Right lobe of liver (tissue), 6 donors: ENCODE results near the gene ANKRD13A. TPM values are rescaled to one million over a fixed set of nuclear protein-coding genes. Genes with fewer than 3 reads are reported as not detected.
A peak's percentile ranks its signal among the peaks of the same experiment; 100 is the strongest.

ENCODE experiments used
- ATAC-seq, 4 donors: fragments of 200-7000 bp; cut with Tn5 transposase; one replicate each; pipeline ENCODE4 v1.9.1; 2020; ENCODE audit warnings: mild to moderate bottlenecking in 4 of 4, moderate library complexity in 4 of 4
- DNase-seq, 3 donors: peaks; one replicate each; pipeline ENCODE4 v3.0.0-alpha.2; 2020
- H3K27ac ChIP-seq, 3 donors: fragments of 200-600 bp; one replicate each; pipeline ENCODE4 v1.8.0; 2022
- H3K27me3 ChIP-seq, 2 donors: fragments of 200-600 bp; one replicate each; pipeline ENCODE4 v1.8.0; 2022
- H3K36me3 ChIP-seq, 4 donors: fragments of 200-600 bp; sonication (generic) in 1 of 4; one replicate each; pipeline versions ENCODE4 v1.5.1 to v1.8.0; 2017 to 2022; ENCODE audit warnings: control low read depth in 1 of 4
- H3K4me1 ChIP-seq, 4 donors: fragments of 200-600 bp; sonication (generic) in 1 of 4; one replicate each; pipeline versions ENCODE4 v1.5.1 to v1.8.0; 2017 to 2022; ENCODE audit warnings: control low read depth in 1 of 4
- H3K4me3 ChIP-seq, 3 donors: fragments of 200-600 bp; one replicate each; pipeline ENCODE4 v1.8.0; 2022
- H3K9me3 ChIP-seq, 4 donors: fragments of 200-600 bp; sonication (generic) in 1 of 4; one replicate each; pipeline versions ENCODE4 v1.5.1 to v1.8.0; 2017 to 2022; ENCODE audit warnings: control low read depth in 1 of 4
- CTCF ChIP-seq, 4 donors: fragments of 200-600 bp in 3 of 4; fragments of 450-650 bp in 1 of 4; IDR thresholded peaks; one replicate each; pipeline versions ENCODE4 v1.5.1 to v1.8.0; 2016 to 2022; ENCODE audit warnings: antibody characterized with exemption in 4 of 4, mild to moderate bottlenecking in 2 of 4
- POLR2A ChIP-seq: fragments of 450-650 bp; IDR thresholded peaks from one replicate; pipeline ENCODE4 v1.6.1; 2017; ENCODE audit warnings: antibody characterized with exemption, mild to moderate bottlenecking
- WGBS: methylation state at CpG from one replicate; pipeline ENCODE4 v1.1.6; 2018; ENCODE audit warnings: low coverage, low lambda C conversion rate; ENCODE audit not compliant: insufficient coverage; ENCODE audit errors: missing lambda C conversion rate; 5-methylcytosine and 5-hydroxymethylcytosine counted together
- intact Hi-C, 2 donors: fragments of 100-400 bp; cut with DNase I; formaldehyde crosslinking; loops; one replicate each; pipeline versions ENCODE4 v1.11.2 to v1.14.1; 2022
- total RNA-seq, 6 experiments: library from RNA; depleted of rRNA in 2 of 6; stranded (reverse); fragments of >200 nt in 2 of 6; fragmentation: NEBNext Ultra II Directional in 3 of 6; extraction: Animal tissue kit (Norgen Biotek cat#: 25700) in 3 of 6; gene quantifications; one replicate each; pipeline versions ENCODE4 v1.1.0 to v1.2.4, GENCODE V29; 2016 to 2023
- donor health status: DM: no; HTN: yes; CAD: no.
- donor health status: DM: no; HTN: no; CAD: no.
- donor health status: DM: no; HTN: no; CAD: no.
- donor health status: DM: no; HTN: yes; CAD: no.
- donor health status: DM: no; HTN: yes; CAD: no.

Gene ANKRD13A
- total RNA-seq, 6 experiments from 2014 or later = 14.4 to 33.7 (median 24.6) TPM

DNA sequence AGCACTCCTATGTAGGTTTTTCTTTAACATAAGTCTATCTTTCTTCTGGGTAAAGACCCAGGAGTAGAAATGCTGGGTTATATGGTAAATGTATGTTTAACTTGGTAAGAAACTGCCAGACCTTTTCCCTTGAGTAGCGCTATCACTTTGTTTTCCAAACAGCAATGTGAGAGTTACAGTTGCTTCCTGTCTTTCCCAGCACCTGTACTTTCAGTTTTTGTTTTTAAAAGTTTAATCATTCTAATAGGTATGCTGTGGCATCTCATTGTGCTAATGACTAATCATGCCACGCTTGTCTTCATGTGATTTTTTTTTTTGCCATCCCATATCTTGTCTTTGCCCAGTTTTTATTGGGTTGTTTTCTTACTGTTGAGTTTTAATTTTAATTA is 31.2 kb upstream of the ANKRD13A start:
- 35% methylated on average over 2 of the region's 2 CpGs for WGBS
- TF ChIP-seq CTCF (IDR thresholded peaks at IDR 0.05) (no peak), POLR2A (no peak)
- H3K4me3 ChIP-seq = peak overlapping the region in 2 of 3 donors; percentile 0 to 2
- peaks cover 0 to 42% (median 17%) of the 10 kb centered on the region in 4 donors for H3K36me3 ChIP-seq
- DNase-seq (no peak), ATAC-seq (peak; percentile 61 to 77 (median 68))
- peak overlapping the region; percentile 49 to 75 (median 69) for H3K27ac ChIP-seq
- intact Hi-C loops = no loop called here
- H3K27me3 ChIP-seq = no peaks in the 10 kb centered on the region
- peaks cover 0 to 15% (median 0%) of the 10 kb centered on the region in 4 donors for H3K4me1 ChIP-seq
- no peaks in the 10 kb centered on the region for H3K9me3 ChIP-seq

GRCh38 chr12:109968801-109969200 is 30.4 kb upstream of the ANKRD13A start:
- H3K4me1 ChIP-seq = peaks cover 0 to 21% (median 0%) of the 10 kb centered on the region in 4 donors
- WGBS = 87% methylated on average over 8 of the region's 8 CpGs
- H3K27me3 ChIP-seq = no peaks in the 10 kb centered on the region
- no peaks in the 10 kb centered on the region for H3K9me3 ChIP-seq
- no peak for TF ChIP-seq POLR2A
- ATAC-seq (no peak), DNase-seq (no peak)
- intact Hi-C loops = no loop called here
- H3K36me3 ChIP-seq = peaks cover 0 to 38% (median 17%) of the 10 kb centered on the region in 4 donors
- H3K4me3 ChIP-seq = no peak overlapping the region
- H3K27ac ChIP-seq = peak overlapping the region in 1 of 3 donors; percentile 75

- H3K27ac ChIP-seq = peak overlapping the region in 2 of 3 donors; percentile 43 to 52
- H3K36me3 ChIP-seq = peaks cover 0 to 34% (median 18%) of the 10 kb centered on the region in 4 donors
Observed at GRCh38 chr12:109972821-109973220, 26.4 kb upstream of the ANKRD13A start.

GRCh38 chr12:109981311-109981710 is 17.9 kb upstream of the ANKRD13A start:
- TF ChIP-seq CTCF (IDR thresholded peaks at IDR 0.05) (no peak), POLR2A (no peak)
- DNase-seq = no peak
- intact Hi-C loops = no loop called here
- Histone ChIP-seq H3K4me3 (no peak overlapping the region), H3K36me3 (peaks cover 6 to 81% (median 36%) of the 10 kb centered on the region in 4 donors), H3K4me1 (no peaks in the 10 kb centered on the region), H3K27ac (no peak overlapping the region), H3K27me3 (no peaks in the 10 kb centered on the region), H3K9me3 (no peaks in the 10 kb centered on the region)
- ATAC-seq = no peak
- WGBS = 84% methylated on average over 5 of the region's 5 CpGs

More at GRCh38 chr12:109972821-109973220, 26.4 kb upstream of the ANKRD13A start:
- ATAC-seq = peak in 1 of 4 donors; percentile 11
- TF ChIP-seq POLR2A (no peak), CTCF (IDR thresholded peaks at IDR 0.05) (no peak)
- no peaks in the 10 kb centered on the region for H3K9me3 ChIP-seq
- peaks cover 0 to 17% (median 0%) of the 10 kb centered on the region in 4 donors for H3K4me1 ChIP-seq
- H3K27me3 ChIP-seq = no peaks in the 10 kb centered on the region
- 96% methylated on average over 4 of the region's 4 CpGs for WGBS
- intact Hi-C loops = no loop called here
- DNase-seq = no peak
- no peak overlapping the region for H3K4me3 ChIP-seq

DNA sequence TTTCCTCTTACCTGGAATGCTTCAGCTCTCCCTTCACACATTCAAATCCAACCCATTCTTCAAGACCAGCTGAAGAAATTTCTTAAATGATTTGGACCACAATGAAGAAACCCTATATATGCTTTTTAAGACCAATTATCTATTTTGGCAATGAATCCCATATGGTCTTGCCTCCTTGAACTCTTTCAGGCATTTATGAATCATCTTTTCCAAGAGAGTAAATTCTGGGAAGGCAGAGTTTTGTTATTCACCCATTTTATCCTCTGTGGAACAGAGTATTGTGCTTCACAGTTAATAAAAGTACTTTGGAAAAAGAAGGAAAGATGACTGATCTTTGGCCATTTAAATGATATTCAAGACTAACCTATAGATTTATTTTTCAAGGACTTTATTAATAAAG is 17.0 kb upstream of the ANKRD13A start:
- TF ChIP-seq POLR2A = no peak
- no peak for TF ChIP-seq CTCF (IDR thresholded peaks at IDR 0.05)
- DNase-seq = no peak
- peaks cover 6 to 73% (median 36%) of the 10 kb centered on the region in 4 donors for H3K36me3 ChIP-seq
- H3K4me1 ChIP-seq = no peaks in the 10 kb centered on the region
- ATAC-seq = no peak
- no peaks in the 10 kb centered on the region for H3K27me3 ChIP-seq
- no peak overlapping the region for H3K27ac ChIP-seq
- H3K9me3 ChIP-seq = no peaks in the 10 kb centered on the region
- H3K4me3 ChIP-seq = no peak overlapping the region
- intact Hi-C loops = no loop called here
